Measurements from ENCODE around the gene RCAN1.
"Not testable (repeated sequence)": the region's sequence is repeated elsewhere in the genome, so short reads cannot be mapped to it uniquely, and the experiment has no call there.

RCAN1 gene

DNA sequence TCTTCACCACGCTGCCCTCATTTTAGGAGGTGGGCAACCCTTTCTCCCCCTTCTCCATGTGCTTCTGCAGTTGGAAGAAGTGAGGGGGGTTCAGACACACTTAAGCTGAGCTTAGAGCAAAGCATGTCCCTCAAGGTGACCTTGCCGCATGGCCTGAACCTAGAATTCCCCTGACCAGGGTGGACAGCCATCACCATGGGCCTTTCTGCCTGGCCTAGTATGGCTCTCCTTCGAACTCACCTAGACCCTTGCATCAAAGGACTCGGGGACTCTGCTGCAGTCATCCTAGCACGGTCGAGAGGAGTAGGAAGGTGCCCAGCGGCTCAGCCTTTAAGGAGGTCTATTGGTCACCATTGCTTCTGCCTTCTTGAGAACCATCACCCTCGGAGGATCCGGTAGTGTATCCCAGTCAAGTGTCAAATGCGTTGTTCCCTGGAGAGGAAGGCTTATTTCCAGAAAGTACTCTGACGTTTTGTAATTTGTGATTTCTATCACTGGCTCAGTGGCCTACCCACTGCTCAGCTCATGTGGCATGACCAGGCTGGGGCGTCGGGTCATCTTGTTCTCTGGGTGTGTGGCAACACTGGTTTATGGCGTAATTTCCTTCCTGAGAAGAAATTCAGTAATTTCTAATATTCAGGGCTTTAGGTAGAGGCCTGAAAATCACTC lies 103.0 kb downstream of the RCAN1 start, which contains the start of gene KCNE1:
TSS of gene KCNE1 (minus strand) at position 424 of the 669 bp plus-strand sequence. CDS start 62,576 bp downstream, outside the sequence.
- DNase-seq = peak; percentile 99

DNA sequence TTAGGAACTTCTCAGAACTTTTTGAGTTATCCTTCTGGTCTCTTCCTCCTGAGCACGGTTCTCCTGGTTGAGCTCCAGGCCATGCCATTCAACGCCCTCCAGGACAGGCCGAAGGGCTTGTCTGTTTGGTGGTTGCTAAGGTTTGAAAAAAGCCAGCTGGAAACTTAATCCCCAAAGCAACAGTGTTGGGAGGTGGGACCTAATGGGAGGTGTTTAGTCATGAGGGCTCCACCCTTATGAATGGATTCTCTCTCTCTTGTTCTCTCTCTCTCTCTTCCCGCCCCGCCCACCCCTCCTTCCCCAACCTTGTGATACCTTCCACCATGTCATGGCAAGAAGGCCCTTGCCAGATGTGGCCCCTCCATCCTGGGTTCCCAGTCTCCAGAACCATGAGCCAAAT lies 103.7 kb downstream of the RCAN1 start:
- peak; percentile 62 for DNase-seq

DNA sequence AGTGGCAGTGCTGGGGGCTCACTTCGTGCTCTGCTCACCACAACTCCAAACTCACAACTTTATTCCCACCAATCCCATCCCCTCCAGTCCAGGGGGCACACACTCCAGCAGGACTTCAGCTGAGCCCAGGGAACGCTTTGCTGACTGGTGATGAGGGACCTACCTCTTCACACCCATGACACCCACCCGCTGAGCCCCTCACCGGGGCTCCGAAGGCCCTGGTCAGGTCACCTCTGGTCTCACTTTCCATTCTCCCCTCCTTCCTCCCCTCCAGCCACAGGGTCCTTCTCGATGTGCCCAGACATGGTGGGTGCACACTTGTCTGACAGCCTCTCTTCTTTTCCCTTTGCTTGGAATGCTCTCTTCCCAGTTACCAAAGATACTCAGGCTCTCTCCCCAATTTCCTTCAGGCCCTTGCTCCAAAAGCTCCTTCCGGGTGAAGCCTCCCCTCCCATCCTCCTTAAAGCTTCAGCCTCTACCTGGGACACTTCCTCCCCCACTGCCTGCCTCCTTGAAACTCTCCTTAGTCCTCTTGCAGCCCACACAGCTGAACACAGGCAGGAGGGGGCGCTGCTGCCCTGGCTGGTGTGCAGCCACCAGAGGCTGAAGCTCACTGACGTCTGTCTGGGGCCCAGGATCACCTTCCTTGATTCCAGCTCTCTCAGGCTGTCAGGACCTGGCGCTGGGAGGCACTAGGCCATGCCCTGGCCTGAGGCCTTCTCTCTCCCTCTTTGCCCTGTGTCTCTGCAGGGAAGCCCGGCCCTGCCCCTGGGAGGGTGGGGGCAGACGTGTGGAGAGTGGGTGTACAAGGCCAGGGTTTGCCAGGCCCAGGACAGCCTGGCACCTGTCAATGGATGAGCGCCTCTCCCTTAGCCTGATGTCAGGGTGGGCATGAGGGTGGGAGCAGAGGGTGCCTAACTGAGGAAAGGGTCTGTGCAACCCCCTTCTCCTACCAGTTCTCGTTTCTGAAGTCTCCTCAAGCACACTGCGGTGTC lies 104.5 kb downstream of the RCAN1 start:
- DNase-seq = peak; percentile 81

DNA sequence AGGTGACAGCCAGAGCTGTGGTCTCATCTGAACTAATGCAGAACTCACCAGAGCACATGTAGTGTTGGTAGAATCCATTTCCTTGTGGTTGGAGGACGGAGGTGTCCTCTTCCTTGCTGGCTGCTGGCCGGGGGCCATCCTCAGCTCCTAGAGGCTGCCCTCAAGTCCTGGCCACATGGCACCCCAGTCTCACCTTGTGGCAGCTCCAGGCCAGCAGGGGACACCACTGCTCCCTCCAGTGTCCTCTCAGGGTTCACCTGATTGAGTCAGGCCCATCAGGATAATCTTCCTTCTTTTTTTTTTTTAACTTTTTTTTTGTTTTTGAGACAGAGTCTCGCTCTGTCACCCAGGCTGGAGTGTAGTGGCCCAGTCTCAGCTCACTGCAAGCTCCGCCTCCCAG lies 105.8 kb downstream of the RCAN1 start:
- DNase-seq = no peak

DNA sequence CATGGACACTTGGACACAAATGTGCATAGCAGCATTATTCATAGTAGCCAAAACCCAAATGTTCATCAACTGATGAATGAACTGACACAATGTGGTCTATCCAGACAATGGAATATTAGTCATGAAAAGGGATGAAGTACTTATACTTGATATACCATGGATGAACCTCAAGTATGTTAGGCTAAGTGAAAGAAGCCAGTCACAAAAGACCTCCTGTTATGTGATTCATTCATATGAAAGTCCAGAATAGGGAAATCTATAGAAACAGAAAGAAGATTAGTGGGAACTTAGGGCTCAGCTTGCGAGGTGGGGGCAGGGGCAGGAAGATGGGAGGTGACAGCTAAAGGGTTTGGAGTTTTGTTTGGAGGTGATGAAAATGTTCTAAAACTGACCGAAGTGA lies 110.3 kb downstream of the RCAN1 start:
- peak; percentile 86 for DNase-seq

DNA sequence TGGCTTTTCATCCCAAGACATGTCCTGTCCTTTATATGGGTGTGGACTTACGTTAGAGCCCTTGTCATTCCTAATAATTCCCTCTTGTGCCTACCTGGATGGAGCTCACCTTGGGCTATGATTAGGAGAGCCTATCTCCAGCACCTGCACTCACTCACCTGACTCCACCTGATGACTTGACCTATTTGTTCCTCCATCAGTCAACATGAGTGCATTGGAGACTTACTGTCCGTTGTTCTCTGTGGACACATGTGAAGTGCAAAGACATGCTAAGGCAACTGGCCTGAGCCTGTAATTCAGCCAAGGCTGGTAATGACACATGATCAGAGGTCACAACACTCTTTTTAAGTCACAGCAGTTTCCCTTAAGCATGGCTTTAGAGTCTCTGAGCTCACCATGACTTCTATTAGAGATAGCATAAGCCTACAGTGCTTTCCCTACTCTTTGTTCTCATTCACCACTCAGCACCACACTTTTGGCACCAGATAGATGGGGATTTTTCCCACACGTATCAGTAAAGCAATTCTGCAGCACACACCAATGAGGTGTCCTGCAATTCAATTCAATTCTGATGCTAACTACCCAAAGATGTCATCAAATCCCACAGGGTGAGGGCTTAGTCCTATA lies 112.3 kb downstream of the RCAN1 start:
- DNase-seq = no peak

DNA sequence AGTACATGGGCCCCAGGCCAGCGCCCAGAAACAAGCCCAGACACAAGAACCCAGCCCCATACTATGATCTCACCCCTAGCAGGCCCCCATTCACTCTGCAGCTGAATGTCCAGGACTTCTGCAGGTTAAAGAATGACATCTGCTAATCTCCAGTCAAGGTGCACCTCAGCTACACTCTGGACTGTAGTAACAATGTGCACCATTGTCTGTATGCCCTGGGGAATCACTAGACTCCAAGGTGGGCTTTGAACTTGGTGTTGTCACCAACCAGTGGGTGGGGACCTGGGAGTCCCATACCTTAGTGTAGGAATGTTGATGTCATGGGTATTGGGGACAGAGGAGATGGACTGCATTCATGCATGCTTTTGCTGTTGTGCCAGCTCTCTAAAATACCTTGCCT lies 113.2 kb downstream of the RCAN1 start:
- DNase-seq = no peak

DNA sequence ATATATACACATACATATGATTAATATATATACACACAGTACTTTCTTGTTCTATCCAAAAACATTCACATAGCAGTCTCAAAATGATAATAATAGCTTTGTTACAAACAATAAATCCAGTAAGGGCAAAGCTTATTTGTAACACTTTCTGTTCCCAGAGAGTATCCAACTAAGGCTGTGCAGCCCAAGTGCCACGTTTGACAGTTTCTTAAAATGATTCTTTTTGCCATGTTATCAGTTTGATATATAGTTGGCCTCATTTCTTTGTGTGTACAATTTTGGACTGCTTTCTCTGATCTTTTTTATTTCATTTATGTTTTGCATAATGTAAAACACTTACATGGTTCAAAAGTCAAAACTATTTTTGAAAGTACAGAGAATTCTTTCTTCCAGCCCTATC lies 114.7 kb downstream of the RCAN1 start:
- DNase-seq = no peak

DNA sequence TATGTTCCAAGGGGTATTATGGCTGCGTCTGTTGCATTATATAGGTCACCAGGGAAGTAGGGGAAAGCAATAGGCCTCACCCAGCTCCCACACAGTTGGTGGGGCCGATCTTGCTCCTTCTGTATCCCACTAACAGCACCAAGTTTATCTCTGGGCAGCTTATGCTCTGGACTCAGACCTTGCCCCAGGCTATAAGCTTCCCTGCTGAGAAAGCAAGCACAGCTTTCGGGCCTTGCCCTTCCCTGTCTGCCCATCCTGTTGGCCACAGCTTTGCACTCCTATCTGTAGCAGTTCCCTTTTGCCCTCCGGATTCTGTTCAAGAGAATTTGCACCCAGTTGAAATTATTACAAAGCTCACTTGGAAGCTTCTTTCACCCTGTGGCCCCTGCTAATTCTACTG lies 115.8 kb downstream of the RCAN1 start:
- DNase-seq = no peak

DNA sequence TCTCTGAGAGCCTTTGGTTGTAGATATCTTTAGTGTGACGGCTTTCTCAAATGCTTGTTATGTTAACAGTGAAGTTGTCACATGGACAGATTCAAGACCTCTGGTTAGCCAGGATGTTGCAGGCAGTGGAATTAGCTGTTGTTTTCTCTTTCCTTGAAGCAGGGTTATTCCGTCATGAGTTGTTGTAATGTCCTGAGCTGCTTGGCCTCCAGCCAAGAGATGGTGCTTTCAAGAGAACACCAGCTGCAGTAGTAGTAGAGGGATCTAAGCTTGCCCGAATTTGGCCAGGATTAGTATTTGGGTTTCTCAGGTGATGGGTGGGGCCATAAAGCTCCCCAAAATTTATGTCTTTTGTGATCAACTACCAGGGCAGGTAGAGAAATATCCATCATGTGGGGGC lies 116.3 kb downstream of the RCAN1 start:
- no peak for DNase-seq

DNA sequence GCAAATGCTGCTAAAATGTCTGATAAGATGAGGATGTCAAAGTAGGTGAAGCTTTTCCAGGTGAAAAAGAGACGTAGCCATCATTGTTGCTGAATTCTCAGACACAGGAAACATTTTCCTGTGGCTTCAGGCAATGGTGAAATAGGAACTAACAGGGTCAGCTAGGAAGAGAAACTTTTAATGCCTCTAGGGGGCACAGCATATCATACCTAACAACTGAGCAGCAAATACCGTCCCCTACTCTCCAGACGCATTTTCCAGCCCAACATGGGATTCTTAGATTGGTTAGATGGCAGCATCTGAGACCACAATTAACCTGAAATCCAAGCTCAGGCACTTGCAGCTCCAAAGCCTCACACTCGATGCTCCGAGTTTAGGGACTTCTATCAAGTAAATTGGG lies 131.1 kb downstream of the RCAN1 start:
- not testable (repeated sequence) for DNase-seq

DNA sequence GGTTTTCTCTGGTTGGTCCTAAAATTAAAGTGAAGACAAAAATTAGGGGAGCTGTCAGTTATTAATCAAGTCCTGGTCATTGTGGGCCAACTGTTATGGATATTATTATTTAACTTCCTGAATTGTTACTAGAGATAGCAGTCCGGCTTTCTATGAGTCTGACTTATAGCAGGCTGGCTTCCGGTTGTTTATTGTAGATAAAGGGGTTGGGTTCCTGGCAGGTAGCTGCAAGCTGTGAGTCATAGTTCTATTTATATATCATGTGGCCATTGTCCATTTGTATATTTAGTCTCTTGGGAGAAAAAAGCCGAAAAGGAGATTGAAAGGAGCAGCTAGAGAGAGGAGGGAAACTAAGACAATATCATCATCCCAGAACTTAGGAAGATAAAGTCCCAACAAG lies 131.5 kb downstream of the RCAN1 start:
- not testable (repeated sequence) for DNase-seq

DNA sequence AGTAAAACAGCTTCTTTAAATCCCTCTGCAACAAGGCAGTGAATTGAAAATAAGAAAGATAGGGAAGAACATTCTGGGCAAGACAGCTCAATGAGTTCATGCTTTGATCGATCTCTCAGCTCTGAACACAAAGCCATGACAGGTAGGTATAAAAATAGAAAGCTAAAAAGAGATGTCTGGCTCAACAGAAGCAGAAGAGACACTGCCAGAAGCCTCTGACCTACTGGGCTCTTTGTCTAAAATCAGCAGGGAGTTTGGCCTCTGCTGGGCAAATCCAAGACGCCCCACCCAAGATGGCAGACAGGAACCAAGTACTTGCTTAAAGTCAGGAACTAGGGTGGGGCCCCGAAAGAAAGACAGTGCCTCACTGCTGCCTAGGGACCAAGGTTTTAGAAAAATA lies 147.6 kb downstream of the RCAN1 start:
- DNase-seq = not testable (repeated sequence)
